Ectodermal cell (in vitro differentiated cells): Measurements from ENCODE around the gene EYA3.

Experiments
- H3K27ac ChIP-seq: 2 replicates; pipeline ENCODE4 v1.7.0; 2013; ENCODE audit warnings: mild to moderate bottlenecking, low read depth, low read length; ENCODE audit not compliant: insufficient read depth, poor library complexity, severe bottlenecking
- H3K27me3 ChIP-seq: 2 replicates; pipeline ENCODE4 v1.7.0; 2013; ENCODE audit warnings: mild to moderate bottlenecking, low read length; ENCODE audit not compliant: insufficient read depth, control insufficient read depth, poor library complexity, severe bottlenecking
- H3K36me3 ChIP-seq: one replicate; pipeline ENCODE4 v1.7.0; 2013; ENCODE audit warnings: low read length; ENCODE audit not compliant: control insufficient read depth, insufficient read depth
- H3K4me1 ChIP-seq: one replicate; pipeline ENCODE4 v1.7.0; 2013; ENCODE audit warnings: low read length; ENCODE audit not compliant: control insufficient read depth, insufficient read depth
- H3K4me3 ChIP-seq: 2 replicates; pipeline ENCODE4 v1.7.0; 2013; ENCODE audit warnings: low read depth, low read length, control low read depth; ENCODE audit not compliant: insufficient read depth
- H3K9me3 ChIP-seq: 2 replicates; pipeline ENCODE4 v1.7.0; 2013; ENCODE audit warnings: mild to moderate bottlenecking, low read length, moderate library complexity; ENCODE audit not compliant: control insufficient read depth
- WGBS, 2 experiments: methylation state at CpG; one replicate each; pipeline ENCODE4 v1.1.7; 2013; ENCODE audit warnings: missing lambda C conversion rate in 2 of 2; 5-methylcytosine and 5-hydroxymethylcytosine counted together

The EYA3 gene

GRCh38 chr1:28073867-28074266 lies 14.5 kb downstream of the EYA3 start:
- no peaks in the 10 kb centered on the region for H3K36me3 ChIP-seq
- H3K27me3 ChIP-seq = no peaks in the 10 kb centered on the region
- WGBS, 2 experiments = 100% methylated on average over 1 of the region's 1 CpG; no CpG with 5 or more reads in 1 of the 2 experiments
- H3K27ac ChIP-seq = no peak overlapping the region
- no peak overlapping the region for H3K4me3 ChIP-seq
- H3K4me1 ChIP-seq = no peaks in the 10 kb centered on the region
- no peaks in the 10 kb centered on the region for H3K9me3 ChIP-seq

GRCh38 chr1:28071813-28072212 lies 16.6 kb downstream of the EYA3 start:
- Histone ChIP-seq H3K4me1 (no peaks in the 10 kb centered on the region), H3K36me3 (no peaks in the 10 kb centered on the region), H3K27ac (no peak overlapping the region), H3K27me3 (no peaks in the 10 kb centered on the region), H3K9me3 (no peaks in the 10 kb centered on the region), H3K4me3 (no peak overlapping the region)

- H3K27me3 ChIP-seq = no peaks in the 10 kb centered on the region
- H3K9me3 ChIP-seq = no peaks in the 10 kb centered on the region
- no peak overlapping the region for H3K4me3 ChIP-seq
- 91 to 93% methylated on average over 9 to 10 of the region's 11 CpGs for WGBS, 2 experiments
- H3K4me1 ChIP-seq = no peaks in the 10 kb centered on the region
- H3K36me3 ChIP-seq = no peaks in the 10 kb centered on the region
- H3K27ac ChIP-seq = no peak overlapping the region
These were observed 17.5 kb downstream of the EYA3 start for GRCh38 chr1:28070725-28071593.

- Histone ChIP-seq H3K27me3 (no peaks in the 10 kb centered on the region), H3K27ac (no peak overlapping the region), H3K4me1 (no peaks in the 10 kb centered on the region), H3K4me3 (no peak overlapping the region), H3K36me3 (no peaks in the 10 kb centered on the region), H3K9me3 (peaks cover 2% of the 10 kb centered on the region)
- WGBS, 2 experiments = 89 to 94% methylated on average over 2 of the region's 2 CpGs
These were observed 20.8 kb downstream of the EYA3 start for GRCh38 chr1:28067523-28068090.

GRCh38 chr1:28066393-28067154 lies 21.8 kb downstream of the EYA3 start:
- no peak overlapping the region for H3K4me3 ChIP-seq
- H3K27me3 ChIP-seq = no peaks in the 10 kb centered on the region
- H3K36me3 ChIP-seq = no peaks in the 10 kb centered on the region
- H3K27ac ChIP-seq = no peak overlapping the region
- H3K9me3 ChIP-seq = peaks cover 2% of the 10 kb centered on the region
- 83 to 100% methylated on average over 2 of the region's 3 CpGs for WGBS, 2 experiments
- H3K4me1 ChIP-seq = no peaks in the 10 kb centered on the region

- no peaks in the 10 kb centered on the region for H3K27me3 ChIP-seq
- WGBS, 2 experiments = 77 to 100% methylated on average over 2 to 3 of the region's 5 CpGs
- no peak overlapping the region for H3K4me3 ChIP-seq
- H3K27ac ChIP-seq = no peak overlapping the region
- H3K4me1 ChIP-seq = no peaks in the 10 kb centered on the region
- no peaks in the 10 kb centered on the region for H3K36me3 ChIP-seq
- peaks cover 2% of the 10 kb centered on the region for H3K9me3 ChIP-seq
These were observed 24.3 kb downstream of the EYA3 start for GRCh38 chr1:28064064-28064463.

GRCh38 chr1:28062806-28063205 lies 25.6 kb downstream of the EYA3 start:
- Histone ChIP-seq H3K27ac (no peak overlapping the region), H3K9me3 (peaks cover 2% of the 10 kb centered on the region), H3K27me3 (no peaks in the 10 kb centered on the region), H3K4me3 (no peak overlapping the region), H3K36me3 (no peaks in the 10 kb centered on the region), H3K4me1 (no peaks in the 10 kb centered on the region)
- WGBS, 2 experiments = 94 to 95% methylated on average over 7 of the region's 7 CpGs

- no peaks in the 10 kb centered on the region for H3K27me3 ChIP-seq
- H3K9me3 ChIP-seq = peaks cover 2% of the 10 kb centered on the region
- H3K4me3 ChIP-seq = no peak overlapping the region
- 88 to 97% methylated on average over 8 of the region's 8 CpGs for WGBS, 2 experiments
- no peak overlapping the region for H3K27ac ChIP-seq
- H3K36me3 ChIP-seq = no peaks in the 10 kb centered on the region
- H3K4me1 ChIP-seq = no peaks in the 10 kb centered on the region
These were observed 29.2 kb downstream of the EYA3 start for GRCh38 chr1:28058971-28059878.

GRCh38 chr1:28058168-28058567 lies 30.2 kb downstream of the EYA3 start:
- Histone ChIP-seq H3K27me3 (no peaks in the 10 kb centered on the region), H3K27ac (no peak overlapping the region), H3K4me1 (no peaks in the 10 kb centered on the region), H3K4me3 (no peak overlapping the region), H3K9me3 (no peaks in the 10 kb centered on the region), H3K36me3 (no peaks in the 10 kb centered on the region)
- WGBS, 2 experiments = 94 to 96% methylated on average over 3 to 4 of the region's 4 CpGs
